Esophagus (tissue), 2 donors: ENCODE results near the gene USP50. TPM values are rescaled to one million over a fixed set of nuclear protein-coding genes. Genes with fewer than 3 reads are reported as not detected.
"Not testable (repeated sequence)": the region's sequence is repeated elsewhere in the genome, so short reads cannot be mapped to it uniquely, and the experiment has no call there.

Experiments
- H3K27ac ChIP-seq, 2 donors: one replicate each; pipeline ENCODE4 v1.5.1; 2013; ENCODE audit warnings: low read depth in 2 of 2, mild to moderate bottlenecking in 2 of 2, inconsistent platforms in 1 of 2, low read length in 1 of 2, moderate library complexity in 1 of 2
- H3K27me3 ChIP-seq, 2 donors: one replicate each; pipeline ENCODE4 v1.6.1; 2013; ENCODE audit warnings: low read length in 2 of 2, control low read depth in 1 of 2, mild to moderate bottlenecking in 1 of 2; ENCODE audit not compliant: insufficient read depth in 2 of 2, control insufficient read depth in 1 of 2
- H3K36me3 ChIP-seq, 2 donors: one replicate each; pipeline ENCODE4 v1.6.1; 2013; ENCODE audit warnings: low read length in 1 of 2; ENCODE audit not compliant: control insufficient read depth in 2 of 2, insufficient read depth in 2 of 2
- H3K4me1 ChIP-seq, 2 donors: one replicate each; pipeline ENCODE4 v1.6.1; 2013; ENCODE audit warnings: low read length in 1 of 2; ENCODE audit not compliant: control insufficient read depth in 2 of 2, insufficient read depth in 2 of 2
- H3K4me3 ChIP-seq, 2 donors: one replicate each; pipeline ENCODE4 v1.5.1; 2013; ENCODE audit warnings: low read length in 2 of 2, mild to moderate bottlenecking in 2 of 2, low read depth in 1 of 2, moderate library complexity in 1 of 2
- H3K9me3 ChIP-seq, 2 donors: one replicate each; pipeline ENCODE4 v1.6.1; 2013; ENCODE audit warnings: mild to moderate bottlenecking in 2 of 2, low read depth in 1 of 2, low read length in 1 of 2, moderate library complexity in 1 of 2; ENCODE audit not compliant: control insufficient read depth in 2 of 2, insufficient read depth in 1 of 2
- WGBS, 2 donors: extraction: QIAGEN DNeasy Blood & Tissue Kit; methylation state at CpG; one replicate each; pipeline ENCODE4 v1.1.7; 2013; 5-methylcytosine and 5-hydroxymethylcytosine counted together
- polyA plus RNA-seq, 2 donors: library from polyadenylated mRNA; stranded (reverse); fragments of 200-250 nt; gene quantifications; one replicate each; pipeline ENCODE4 v1.2.3, GENCODE V29; 2013
- donor health status: healthy with polysubstance abuse.
- donor health status: Bipolar disorder and iron deficiency.

Gene USP50
- polyA plus RNA-seq, 2 donors = not detected

- Histone ChIP-seq H3K27ac (no peak overlapping the region), H3K27me3 (no peaks in the 10 kb centered on the region), H3K9me3 (no peaks in the 10 kb centered on the region), H3K4me1 (no peaks in the 10 kb centered on the region), H3K36me3 (no peaks in the 10 kb centered on the region), H3K4me3 (no peak overlapping the region)
Measured at GRCh38 chr15:50513001-50513400, 33.5 kb downstream of the USP50 start.

- WGBS, 2 donors = 74 to 80% methylated on average over 8 of the region's 8 CpGs
- H3K36me3 ChIP-seq = peaks cover 0 to 2% of the 10 kb centered on the region in 2 donors
- H3K4me1 ChIP-seq = no peaks in the 10 kb centered on the region
- no peak overlapping the region for H3K27ac ChIP-seq
- H3K27me3 ChIP-seq = no peaks in the 10 kb centered on the region
- H3K4me3 ChIP-seq = no peak overlapping the region
- H3K9me3 ChIP-seq = no peaks in the 10 kb centered on the region
Measured at GRCh38 chr15:50506121-50506520, 40.3 kb downstream of the USP50 start.

- H3K4me1 ChIP-seq, H3K27ac ChIP-seq, H3K4me3 ChIP-seq, H3K27me3 ChIP-seq, H3K9me3 ChIP-seq, H3K36me3 ChIP-seq: not testable (repeated sequence)
- WGBS, 2 donors = 79 to 83% methylated on average over 2 of the region's 2 CpGs
Measured at GRCh38 chr15:50505656-50506055, 40.8 kb downstream of the USP50 start.

GRCh38 chr15:50503144-50503543 is 43.3 kb downstream of the USP50 start:
- Histone ChIP-seq H3K9me3 (no peaks in the 10 kb centered on the region), H3K4me3 (no peak overlapping the region), H3K27ac (no peak overlapping the region), H3K4me1 (no peaks in the 10 kb centered on the region), H3K36me3 (peaks cover 0 to 2% of the 10 kb centered on the region in 2 donors), H3K27me3 (no peaks in the 10 kb centered on the region)
- WGBS, 2 donors = 87 to 93% methylated on average over 7 of the region's 7 CpGs

- WGBS, 2 donors = 94 to 100% methylated on average over 4 of the region's 4 CpGs
- H3K27ac ChIP-seq = no peak overlapping the region
- H3K4me3 ChIP-seq = no peak overlapping the region
- H3K27me3 ChIP-seq = no peaks in the 10 kb centered on the region
- no peaks in the 10 kb centered on the region for H3K4me1 ChIP-seq
- peaks cover under 1 to 3% of the 10 kb centered on the region in 2 donors for H3K36me3 ChIP-seq
- H3K9me3 ChIP-seq = no peaks in the 10 kb centered on the region
Measured at GRCh38 chr15:50501815-50502214, 44.7 kb downstream of the USP50 start.

GRCh38 chr15:50500352-50500751 is 46.1 kb downstream of the USP50 start:
- peaks cover 3 to 7% of the 10 kb centered on the region in 2 donors for H3K36me3 ChIP-seq

GRCh38 chr15:50496692-50497091 is 49.8 kb downstream of the USP50 start:
- H3K9me3 ChIP-seq = no peaks in the 10 kb centered on the region
- 91 to 97% methylated on average over 2 of the region's 2 CpGs for WGBS, 2 donors
- H3K36me3 ChIP-seq = peaks cover 10 to 11% of the 10 kb centered on the region in 2 donors
- H3K4me1 ChIP-seq = no peaks in the 10 kb centered on the region
- no peak overlapping the region for H3K27ac ChIP-seq
- H3K27me3 ChIP-seq = no peaks in the 10 kb centered on the region
- H3K4me3 ChIP-seq = no peak overlapping the region

More at GRCh38 chr15:50500352-50500751, 46.1 kb downstream of the USP50 start:
- H3K27me3 ChIP-seq = no peaks in the 10 kb centered on the region
- 65 to 74% methylated on average over 3 of the region's 3 CpGs for WGBS, 2 donors
- no peak overlapping the region for H3K4me3 ChIP-seq
- no peak overlapping the region for H3K27ac ChIP-seq
- H3K4me1 ChIP-seq = no peaks in the 10 kb centered on the region
- H3K9me3 ChIP-seq = no peaks in the 10 kb centered on the region

- not testable (repeated sequence) for H3K4me1 ChIP-seq, H3K27ac ChIP-seq, H3K9me3 ChIP-seq, H3K27me3 ChIP-seq, H3K4me3 ChIP-seq
- 91 to 92% methylated on average over 2 of the region's 2 CpGs for WGBS, 2 donors
- H3K36me3 ChIP-seq = peaks cover 11 to 12% of the 10 kb centered on the region in 2 donors
Measured at GRCh38 chr15:50494547-50494946, 51.9 kb downstream of the USP50 start.

- no peaks in the 10 kb centered on the region for H3K27me3 ChIP-seq
- H3K4me3 ChIP-seq = no peak overlapping the region
- H3K4me1 ChIP-seq = no peaks in the 10 kb centered on the region
- H3K27ac ChIP-seq = no peak overlapping the region
- H3K9me3 ChIP-seq = no peaks in the 10 kb centered on the region
- 97% methylated on average over 3 of the region's 3 CpGs for WGBS, 2 donors
- peaks cover 11 to 12% of the 10 kb centered on the region in 2 donors for H3K36me3 ChIP-seq
Measured at GRCh38 chr15:50493625-50494024, 52.8 kb downstream of the USP50 start.

GRCh38 chr15:50487287-50487686 is 59.2 kb downstream of the USP50 start:
- H3K4me3 ChIP-seq = no peak overlapping the region
- H3K9me3 ChIP-seq = no peaks in the 10 kb centered on the region
- H3K27me3 ChIP-seq = no peaks in the 10 kb centered on the region
- H3K4me1 ChIP-seq = no peaks in the 10 kb centered on the region
- H3K36me3 ChIP-seq = peaks cover 2 to 4% of the 10 kb centered on the region in 2 donors
- no peak overlapping the region for H3K27ac ChIP-seq
